CD1c-positive myeloid dendritic cell (primary cell): ENCODE measurements around the gene WNT7A.

Experiments used
- DNase-seq: peaks from one replicate; pipeline ENCODE4 v3.0.0-alpha.2; 2016; ENCODE audit errors: extremely low spot score

Gene WNT7A

DNA sequence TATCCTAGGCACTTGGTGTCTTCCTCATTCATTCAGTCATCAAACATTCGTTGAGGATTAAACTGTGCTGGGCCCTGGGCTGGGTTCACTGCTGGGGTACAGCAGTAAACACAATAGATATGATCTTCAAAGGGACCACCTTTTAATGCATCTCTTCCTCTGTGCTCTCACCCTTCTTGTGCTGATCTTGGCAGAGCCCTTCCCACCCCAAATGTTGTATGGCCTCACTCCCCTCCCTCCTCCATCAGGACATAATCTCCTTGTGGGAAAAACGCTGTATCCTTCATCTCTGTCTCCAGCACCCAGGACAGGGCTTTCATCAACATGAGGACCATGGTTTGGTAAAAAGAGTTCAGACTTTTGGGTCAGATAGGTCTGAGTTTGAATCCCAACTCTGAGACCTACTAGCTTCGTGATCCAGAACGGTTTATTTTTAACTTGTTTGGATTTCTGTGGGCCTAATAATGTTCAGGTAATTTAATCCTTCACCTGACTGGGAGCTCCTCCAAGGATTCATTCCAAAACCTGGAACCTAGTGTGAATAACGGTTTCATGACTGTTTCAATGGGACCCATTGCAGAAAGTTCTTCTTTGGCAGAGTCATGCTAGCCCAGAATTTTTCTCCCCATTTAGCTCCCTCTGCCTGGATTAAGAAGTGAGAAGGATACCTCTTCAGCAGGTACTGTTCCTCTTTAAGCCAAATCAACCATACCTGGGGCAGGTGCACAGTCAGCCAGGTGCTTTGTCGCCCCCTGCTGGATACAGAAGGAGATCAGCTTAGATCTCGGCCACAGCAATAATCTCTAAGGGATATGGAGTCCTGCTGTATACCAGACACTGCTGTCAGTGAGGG lies 5.2 kb upstream of the WNT7A start:
- peak; percentile 46 for DNase-seq

DNA sequence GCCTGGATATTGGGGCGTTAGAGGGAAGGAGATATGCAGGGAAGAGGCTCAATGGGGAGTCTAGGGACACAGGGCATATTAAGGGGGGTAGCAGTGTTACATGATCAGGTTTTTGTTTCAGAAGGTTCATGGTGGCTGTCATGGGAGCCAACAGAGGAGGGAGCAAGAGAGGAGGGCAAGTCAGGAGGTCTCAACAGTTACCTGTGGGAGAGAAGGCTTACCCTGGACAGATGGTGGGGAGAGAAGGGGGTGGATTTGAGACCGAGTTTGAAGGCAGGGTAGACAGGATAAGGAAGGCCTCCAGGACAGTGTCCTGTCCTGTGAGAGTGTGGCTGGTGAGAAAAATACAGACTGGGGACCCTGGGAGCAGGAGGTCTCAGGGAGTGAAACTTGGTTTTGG lies 3.8 kb upstream of the WNT7A start:
- DNase-seq, result no peak

GRCh38 chr3:13882876-13883275 lies 3.0 kb upstream of the WNT7A start:
- DNase-seq, result no peak

DNA sequence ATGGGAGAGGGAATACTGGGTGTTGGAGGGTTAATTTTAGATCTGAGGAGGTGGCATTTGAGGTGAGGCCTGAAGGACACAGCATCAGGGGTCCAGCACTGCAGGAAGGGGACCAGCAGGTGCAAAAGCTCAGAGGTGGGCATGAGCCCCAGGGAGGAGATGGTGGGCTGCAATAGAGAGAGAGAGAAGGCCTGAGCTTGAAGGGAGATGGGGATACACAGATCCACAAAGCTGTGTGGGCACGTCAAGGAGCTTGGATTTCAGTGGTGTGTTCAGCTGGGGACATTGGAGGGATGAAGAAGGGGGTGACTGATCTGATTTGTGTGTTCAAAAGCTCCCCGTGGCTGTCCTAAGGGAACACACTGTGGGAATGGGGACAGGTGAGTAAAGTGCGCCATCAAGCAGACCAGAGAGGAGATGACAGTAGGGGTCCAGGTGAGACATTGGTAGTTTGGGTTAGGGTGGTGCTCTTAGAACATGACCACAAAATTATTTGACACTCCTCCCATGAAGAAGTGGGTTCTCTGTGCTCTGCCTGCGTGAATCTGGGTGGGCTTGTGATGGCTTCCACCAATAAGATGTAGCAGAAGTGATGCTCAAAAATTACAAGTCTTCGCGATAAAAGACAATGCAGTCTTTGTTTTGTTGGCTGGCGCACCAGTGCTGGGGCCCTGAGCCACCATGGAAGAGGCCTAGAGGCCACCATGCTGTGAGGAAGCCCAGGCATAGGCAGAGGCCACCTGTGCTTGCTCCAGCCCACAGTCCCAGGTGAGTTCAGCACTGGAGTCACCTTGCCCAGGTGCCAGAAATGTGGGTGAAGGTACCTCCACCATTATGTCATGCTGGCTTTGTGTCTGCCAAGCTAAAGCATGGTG lies 1.9 kb upstream of the WNT7A start:
- DNase-seq, result no peak

DNA sequence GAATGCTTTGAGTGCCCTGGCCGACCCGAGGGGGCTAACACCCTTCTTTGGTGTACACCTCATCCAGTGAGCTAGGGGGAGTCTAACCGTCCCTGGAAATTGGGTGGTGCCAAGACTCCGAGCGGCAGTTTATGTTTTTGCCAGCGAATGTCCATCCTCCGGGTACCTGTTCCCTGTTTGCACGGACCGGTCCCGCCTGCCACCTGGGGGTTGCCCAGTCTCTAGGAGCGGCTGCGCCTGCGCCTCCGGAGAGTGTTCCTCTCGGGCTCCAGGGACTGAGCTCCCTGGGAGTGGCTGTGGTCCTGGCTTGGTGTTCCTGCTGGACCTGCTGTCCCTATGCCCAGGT lies 913 bp upstream of the WNT7A start:
- no peak for DNase-seq

- DNase-seq, result no peak
Measured at GRCh38 chr3:13879102-13879945, 547 bp downstream of the WNT7A start.

- DNase-seq, result no peak
Measured at GRCh38 chr3:13878281-13879101, 1.4 kb downstream of the WNT7A start.

- DNase-seq, result no peak
Measured at GRCh38 chr3:13877911-13878280, 2.0 kb downstream of the WNT7A start.

GRCh38 chr3:13876451-13877100 lies 3.3 kb downstream of the WNT7A start:
- DNase-seq, result no peak

GRCh38 chr3:13874891-13875290 lies 5.0 kb downstream of the WNT7A start:
- DNase-seq, result no peak

- DNase-seq, result no peak
Measured at GRCh38 chr3:13873818-13874217, 6.1 kb downstream of the WNT7A start.

DNA sequence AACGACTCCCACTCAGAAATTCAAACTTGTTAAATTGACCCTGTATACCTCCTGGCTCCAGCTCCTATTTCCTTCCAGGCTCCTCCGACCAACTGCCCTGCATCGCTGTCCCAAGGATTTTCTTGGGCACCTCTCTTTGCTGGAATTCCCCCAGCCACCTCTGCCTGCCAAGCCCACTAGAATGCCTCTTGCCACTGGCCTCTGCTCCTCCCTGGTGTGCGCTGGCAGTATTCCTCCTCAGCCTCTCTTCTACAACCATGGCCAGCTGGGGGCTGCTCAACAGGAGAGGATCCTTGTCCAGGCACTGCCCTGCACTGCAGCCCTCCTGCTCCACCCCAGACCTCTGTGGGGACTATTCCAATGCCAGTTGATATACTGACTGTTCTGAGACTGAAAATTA lies 7.4 kb downstream of the WNT7A start:
- DNase-seq, result no peak

DNA sequence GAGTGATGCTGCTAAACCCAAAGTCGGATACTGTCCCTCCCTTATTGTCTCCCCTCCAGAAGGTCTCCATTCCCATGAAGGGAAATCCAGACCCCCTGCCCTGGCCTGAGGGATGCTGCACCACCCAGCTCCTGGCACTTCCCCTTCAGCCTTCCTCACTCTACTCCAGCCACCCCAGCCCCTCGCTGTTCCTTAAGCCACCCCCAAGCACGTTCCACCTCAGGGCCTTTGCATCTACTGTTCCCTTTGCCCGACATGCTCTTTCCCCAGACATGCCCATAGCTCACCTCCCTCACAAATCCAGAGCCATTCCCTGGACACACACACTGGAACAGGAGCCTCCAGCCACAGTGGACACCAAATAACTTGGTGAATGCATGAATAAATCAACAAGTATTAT lies 8.1 kb downstream of the WNT7A start:
- no peak for DNase-seq

GRCh38 chr3:13870902-13871301 lies 9.0 kb downstream of the WNT7A start:
- no peak for DNase-seq

GRCh38 chr3:13869761-13870343 lies 10.0 kb downstream of the WNT7A start:
- DNase-seq, result no peak

DNA sequence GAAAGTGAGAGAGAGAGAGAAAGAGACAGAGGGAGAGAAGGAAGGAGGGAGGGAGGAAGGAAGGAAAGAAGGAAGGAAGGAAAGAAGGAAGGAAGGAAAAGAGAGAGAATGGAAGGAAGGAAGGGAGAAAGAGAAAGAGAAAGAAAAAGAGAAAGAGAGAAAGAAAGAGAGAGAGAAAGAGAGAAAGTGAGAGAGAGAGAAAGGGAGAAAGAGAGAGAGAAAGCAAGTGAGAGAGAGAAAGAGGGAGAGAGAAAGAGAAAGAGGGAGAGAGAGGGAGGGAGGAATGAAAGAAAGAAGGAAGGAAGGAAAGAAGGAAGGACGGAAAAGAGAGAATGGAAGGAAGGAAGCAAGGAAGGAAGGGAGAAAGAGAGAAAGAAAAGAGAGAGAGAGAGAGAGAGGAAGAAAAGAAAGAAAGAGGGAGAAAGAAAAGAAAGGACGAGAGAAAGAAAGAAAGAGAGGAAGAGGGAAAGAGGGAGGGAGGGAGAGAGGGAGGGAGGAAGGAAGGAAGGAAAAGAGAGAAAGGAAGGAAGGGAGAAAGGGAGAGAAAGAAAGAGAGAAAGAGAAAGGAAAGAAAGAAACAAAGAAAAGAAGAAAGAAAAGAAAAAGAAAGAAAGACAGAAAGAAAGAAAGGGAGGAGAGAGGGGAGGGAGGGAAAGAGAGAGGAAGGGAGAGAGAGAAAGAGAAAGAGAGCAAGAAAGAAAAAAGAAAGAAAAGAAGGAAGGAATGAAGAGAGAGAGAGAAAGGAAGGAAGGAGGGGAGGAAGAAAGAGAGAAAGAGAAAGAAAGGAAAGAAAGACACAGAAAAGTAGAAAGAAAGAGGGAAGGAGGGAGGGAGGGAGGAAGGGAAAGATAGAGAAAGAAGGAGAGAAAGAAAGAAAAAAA lies 10.8 kb downstream of the WNT7A start:
- no peak for DNase-seq

- DNase-seq, result no peak
Measured at GRCh38 chr3:13867732-13868131, 12.1 kb downstream of the WNT7A start.

DNA sequence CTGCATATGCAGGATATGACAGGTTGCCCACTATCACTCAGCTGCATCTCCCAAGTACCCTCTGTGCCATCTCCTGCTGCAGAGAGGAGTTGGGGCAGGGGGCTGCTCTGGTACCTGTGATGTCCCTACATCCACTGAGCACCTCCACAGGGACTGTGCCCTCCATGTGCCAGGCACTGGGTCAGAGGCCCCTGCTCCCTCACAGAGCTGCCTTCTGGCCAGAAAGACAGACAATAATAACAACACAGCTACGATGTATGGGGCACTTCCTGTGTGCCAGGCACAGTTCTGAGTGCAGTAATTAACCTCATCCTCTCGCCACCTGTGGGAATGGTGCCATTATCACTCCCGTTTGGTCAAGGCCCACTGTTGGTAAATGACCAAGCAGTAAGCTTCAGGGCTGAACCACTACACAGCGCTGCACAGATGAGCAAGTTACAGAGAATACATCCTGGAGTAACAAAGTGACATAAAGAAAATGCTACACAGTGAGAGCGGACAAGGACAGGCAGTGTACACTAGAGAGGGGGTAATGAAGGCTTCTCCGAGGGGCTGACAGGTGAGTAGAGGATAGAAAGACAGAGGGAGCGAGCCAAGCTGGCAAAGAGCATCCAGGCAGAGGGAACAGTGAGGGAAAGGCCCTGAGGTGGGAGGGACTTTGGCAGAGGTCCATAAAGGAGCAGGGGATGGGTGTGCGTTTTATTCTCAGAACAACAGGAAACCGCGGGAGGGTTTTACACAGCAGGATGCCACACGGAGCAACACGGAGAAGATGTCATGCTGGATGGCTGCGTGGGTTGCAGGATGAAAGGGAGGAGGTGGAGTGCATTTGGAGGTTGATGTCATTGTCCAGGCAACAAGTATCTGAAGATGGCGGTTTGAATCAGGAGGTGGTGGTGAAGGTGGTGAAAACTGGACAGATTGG lies 13.6 kb downstream of the WNT7A start:
- no peak for DNase-seq
